HCT116 (cell line): Measurements from ENCODE around the gene PLD6. TPM values are rescaled to one million over a fixed set of nuclear protein-coding genes. Genes with fewer than 3 reads are reported as not detected.

Experiments
- ATAC-seq: fragments of 200-7000 bp; cut with Tn5 transposase; 2 replicates; pipeline ENCODE4 v1.9.1; 2020; ENCODE audit warnings: mild to moderate bottlenecking, moderate library complexity
- BruUV-seq: library from RNA; stranded (reverse); fragments of 400-500 nt; replicated peaks from 2 replicates; lab custom pipeline; 2021; lab: Mats Ljungman, UMichigan
- CTCF ChIA-PET: fragments of 300-600 bp; sonication (Branson Sonifier 250); formaldehyde crosslinking; loops from one replicate; lab custom pipeline; 2021; ENCODE audit warnings: antibody characterized with exemption; lab: Charles Lee
- POLR2A ChIA-PET: fragments of 300-600, 350-600 bp; sonication (Branson Sonifier 250); formaldehyde crosslinking; loops from one replicate; lab custom pipeline; 2021; ENCODE audit warnings: antibody characterized with exemption; lab: Charles Lee
- RAD21 ChIA-PET, 2 experiments: fragments of 300-600 bp; sonication (Branson Sonifier 250); formaldehyde crosslinking; loops; one replicate each; lab custom pipeline; 2023; ENCODE audit warnings: low total read pairs in 2 of 2; ENCODE audit not compliant: uncharacterized antibody in 2 of 2, unreplicated experiment in 2 of 2, low non-redundant PET in 1 of 2; lab: Charles Lee
- DNase-seq: peaks from one replicate; pipeline ENCODE4 v3.0.0-alpha.2; 2010; ENCODE audit warnings: low read depth, low spot score
- H2AFZ ChIP-seq: fragments of 200-600 bp; shearing (Covaris generic), sonication (generic); 2 replicates; pipeline ENCODE4 v1.6.1; 2017; ENCODE audit warnings: low read depth, mixed run types, mixed read lengths, antibody characterized with exemption, low read length; ENCODE audit not compliant: poor library complexity, severe bottlenecking
- H3K27ac ChIP-seq: 2 replicates; pipeline ENCODE4 v1.5.1; 2012; ENCODE audit warnings: low read depth, low read length
- H3K27me3 ChIP-seq: fragments of 200-600 bp; sonication (generic); 2 replicates; pipeline ENCODE4 v1.6.1; 2016; ENCODE audit warnings: mixed run types, low read length, mixed read lengths; ENCODE audit not compliant: insufficient read depth
- H3K36me3 ChIP-seq, 2 experiments: fragments of 200-500 bp in 1 of 2; fragments of 200-600 bp in 1 of 2; sonication (Bioruptor generic) in 1 of 2; sonication (generic) in 1 of 2; 2 replicates each; pipeline versions ENCODE4 v1.5.1 to v1.6.1; 2014 to 2016; ENCODE audit warnings: low read length in 2 of 2, inconsistent platforms in 1 of 2, mixed read lengths in 1 of 2, mixed run types in 1 of 2; ENCODE audit not compliant: insufficient read depth in 2 of 2, control insufficient read depth in 1 of 2
- H3K4me1 ChIP-seq, 2 experiments: fragments of 200-600 bp in 1 of 2; sonication (generic) in 1 of 2; 2 replicates each; pipeline versions ENCODE4 v1.5.1 to v1.6.1; 2012 to 2017; ENCODE audit warnings: low read length in 2 of 2, inconsistent platforms in 1 of 2, mild to moderate bottlenecking in 1 of 2, mixed read lengths in 1 of 2, mixed run types in 1 of 2, moderate library complexity in 1 of 2; ENCODE audit not compliant: insufficient read depth in 2 of 2, control insufficient read depth in 1 of 2
- H3K4me2 ChIP-seq: fragments of 200-600 bp; sonication (generic); 2 replicates; pipeline ENCODE4 v1.6.1; 2017; ENCODE audit warnings: mixed run types, low read length, mixed read lengths
- H3K4me3 ChIP-seq, 2 experiments: fragments of 200-600 bp in 1 of 2; sonication (generic) in 1 of 2; replicated peaks in 1 of 2; 2 replicates each; pipeline ENCODE4 v1.5.1; 2011 to 2016; ENCODE audit warnings: low read length in 2 of 2, control low read depth in 1 of 2, low read depth in 1 of 2, mild to moderate bottlenecking in 1 of 2, mixed read lengths in 1 of 2, mixed run types in 1 of 2
- H3K79me2 ChIP-seq: fragments of 200-600 bp; sonication (generic); 2 replicates; pipeline ENCODE4 v1.6.1; 2017; ENCODE audit warnings: mild to moderate bottlenecking, mixed run types, low read length, moderate library complexity, mixed read lengths; ENCODE audit not compliant: insufficient read depth
- H3K9ac ChIP-seq: fragments of 200-600 bp; sonication (generic); 2 replicates; pipeline ENCODE4 v1.6.1; 2016; ENCODE audit warnings: low read length, mixed read lengths
- H3K9me2 ChIP-seq: fragments of 200-600 bp; sonication (generic), shearing (Covaris generic); 2 replicates; pipeline ENCODE4 v1.6.1; 2017; ENCODE audit warnings: mixed run types, mild to moderate bottlenecking, moderate library complexity; ENCODE audit not compliant: insufficient read depth
- H3K9me3 ChIP-seq, 2 experiments: fragments of 200-500 bp in 1 of 2; fragments of 200-600 bp in 1 of 2; sonication (Bioruptor generic) in 1 of 2; sonication (generic) in 1 of 2; 2 replicates each; pipeline ENCODE4 v1.6.1; 2014 to 2017; ENCODE audit warnings: low read length in 2 of 2, mixed read lengths in 2 of 2, inconsistent platforms in 1 of 2, low read depth in 1 of 2, mild to moderate bottlenecking in 1 of 2, mixed run types in 1 of 2, moderate library complexity in 1 of 2; ENCODE audit not compliant: control insufficient read depth in 1 of 2, insufficient read depth in 1 of 2
- H4K20me1 ChIP-seq: fragments of 200-600 bp; sonication (generic), shearing (Covaris generic); 2 replicates; pipeline ENCODE4 v1.6.1; 2017; ENCODE audit warnings: mixed run types, mild to moderate bottlenecking, moderate library complexity; ENCODE audit not compliant: insufficient read depth
- ATF3 ChIP-seq: IDR thresholded peaks from 2 replicates; pipeline ENCODE4 v1.6.1; 2012
- CBX3 ChIP-seq: IDR thresholded peaks from 2 replicates; pipeline ENCODE4 v1.6.1; 2012; ENCODE audit warnings: low read depth
- EGR1 ChIP-seq: IDR thresholded peaks from 2 replicates; pipeline ENCODE4 v1.6.1; 2012; ENCODE audit warnings: low read depth
- ELF1 ChIP-seq: IDR thresholded peaks from 2 replicates; pipeline ENCODE4 v1.6.1; 2012; ENCODE audit warnings: low read depth, borderline replicate concordance
- EZH2 ChIP-seq: fragments of 200-600 bp; sonication (generic); IDR thresholded peaks from 2 replicates; pipeline ENCODE4 v1.6.1; 2017; ENCODE audit warnings: antibody characterized with exemption, mixed run types
- EZH2phosphoT487 ChIP-seq: fragments of 200-600 bp; IDR thresholded peaks from 2 replicates; pipeline ENCODE4 v1.6.1; 2018; ENCODE audit warnings: antibody characterized with exemption, borderline replicate concordance
- FOSL1 ChIP-seq: IDR thresholded peaks from 2 replicates; pipeline ENCODE4 v1.6.1; 2012; ENCODE audit warnings: low read depth
- REST ChIP-seq: IDR thresholded peaks from 2 replicates; pipeline ENCODE4 v1.6.1; 2012; ENCODE audit warnings: low read depth
- SIN3A ChIP-seq: IDR thresholded peaks from 2 replicates; pipeline ENCODE4 v1.6.1; 2012; ENCODE audit warnings: low read depth
- SP1 ChIP-seq: IDR thresholded peaks from 2 replicates; pipeline ENCODE4 v1.6.1; 2012; ENCODE audit warnings: low read depth
- TCF7L2 ChIP-seq: IDR thresholded peaks from 2 replicates; pipeline ENCODE4 v1.7.0; 2011; ENCODE audit warnings: borderline replicate concordance, inconsistent platforms; ENCODE audit not compliant: insufficient read depth, insufficient read length; ENCODE audit errors: extremely low read depth
- YY1 ChIP-seq: IDR thresholded peaks from 2 replicates; pipeline ENCODE4 v1.6.1; 2011; ENCODE audit warnings: low read length, low read depth, moderate library complexity, mild to moderate bottlenecking; ENCODE audit not compliant: insufficient replicate concordance; ENCODE audit errors: extremely low read depth
- intact Hi-C: fragments of 100-400 bp; cut with micrococcal nuclease; formaldehyde crosslinking; loops from 2 replicates; pipeline ENCODE4 v1.10.0; 2022
- total RNA-seq: library from RNA; stranded (reverse); gene quantifications from one replicate; pipeline ENCODE4 v1.2.1, GENCODE V29; 2021; ENCODE audit not compliant: unreplicated experiment
- TF ChIP-seq, protein P1 (sequence below): IDR thresholded peaks from 2 replicates; pipeline ENCODE4 v1.6.1; 2012

Gene PLD6
- total RNA-seq, 1 experiment from 2014 or later = 15.6 TPM

- RAD21 ChIA-PET = no interaction called here
- no TSS peak for BruUV-seq
- H2AFZ ChIP-seq = no peak overlapping the region
- ATAC-seq (no peak), DNase-seq (no peak)
- H3K79me2 ChIP-seq = peaks cover 28% of the 10 kb centered on the region
- POLR2A ChIA-PET = no interaction called here
- H4K20me1 ChIP-seq = no peaks in the 10 kb centered on the region
- H3K9ac ChIP-seq = no peak overlapping the region
- H3K9me3 ChIP-seq = no peaks in the 10 kb centered on the region
- CTCF ChIA-PET = no interaction called here
- H3K4me2 ChIP-seq = no peak overlapping the region
- peaks cover 6 to 14% of the 10 kb centered on the region in 2 experiments for H3K4me1 ChIP-seq
- intact Hi-C loops = no loop called here
- no peak overlapping the region for H3K27ac ChIP-seq
- TF ChIP-seq YY1 (no peak), EGR1 (no peak), FOSL1 (no peak), ATF3 (no peak), TCF7L2 (no peak)
- TF ChIP-seq, protein P1, sequence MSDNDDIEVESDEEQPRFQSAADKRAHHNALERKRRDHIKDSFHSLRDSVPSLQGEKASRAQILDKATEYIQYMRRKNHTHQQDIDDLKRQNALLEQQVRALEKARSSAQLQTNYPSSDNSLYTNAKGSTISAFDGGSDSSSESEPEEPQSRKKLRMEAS = no peak
- no peaks in the 10 kb centered on the region for H3K27me3 ChIP-seq
- peaks cover 0 to 14% of the 10 kb centered on the region in 2 experiments; a peak in 3 of 4 replicates for H3K36me3 ChIP-seq
- H3K4me3 ChIP-seq = no peak overlapping the region
- H3K9me2 ChIP-seq = no peaks in the 10 kb centered on the region
These were observed 26.1 kb upstream of the PLD6 start for GRCh38 chr17:17232303-17232621.

DNA sequence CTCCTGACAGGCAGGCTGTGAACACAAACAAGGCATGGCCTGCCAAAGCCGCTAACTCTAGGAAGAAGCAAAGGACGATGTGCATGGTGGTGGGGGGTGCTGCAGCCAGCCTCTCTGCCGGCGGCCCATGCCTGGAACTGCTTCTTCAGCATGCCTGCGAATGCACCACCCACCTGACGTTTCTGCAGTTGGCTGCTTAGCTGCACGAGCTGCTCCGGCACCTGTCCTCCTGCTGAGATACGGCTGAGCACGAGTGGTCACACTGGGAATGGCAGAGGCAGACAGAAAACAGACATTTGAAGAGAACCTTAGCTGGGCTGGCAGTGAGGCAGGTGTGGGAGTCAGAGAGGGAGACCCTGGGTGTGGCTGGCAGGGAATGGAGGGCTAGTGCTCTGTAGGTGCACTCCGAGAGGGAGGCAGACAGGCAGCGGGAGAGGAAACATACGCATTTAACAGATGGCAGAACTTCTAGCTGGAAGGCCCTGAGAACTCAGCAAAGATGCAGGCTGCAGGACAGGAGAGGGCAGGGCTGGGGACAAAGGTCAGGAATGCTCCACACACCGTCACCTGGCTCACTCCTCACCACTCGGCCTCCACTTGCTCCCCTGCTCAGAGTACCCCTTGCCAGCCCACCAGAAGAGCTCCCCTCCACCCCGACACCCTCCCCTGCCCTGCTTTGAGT is 25.6 kb upstream of the PLD6 start:
- ATAC-seq (no peak), DNase-seq (no peak)
- ChIA-PET CTCF (no interaction called here), RAD21 (no interaction called here), POLR2A (no interaction called here)
- Histone ChIP-seq H3K9me3 (no peaks in the 10 kb centered on the region), H3K4me2 (no peak overlapping the region), H2AFZ (no peak overlapping the region), H3K36me3 (peaks cover under 1 to 15% of the 10 kb centered on the region in 2 experiments; a peak in 3 of 4 replicates), H3K4me1 (peaks cover 6 to 14% of the 10 kb centered on the region in 2 experiments), H3K27ac (no peak overlapping the region), H3K4me3 (no peak overlapping the region), H3K79me2 (peaks cover 26% of the 10 kb centered on the region), H3K27me3 (no peaks in the 10 kb centered on the region), H3K9me2 (no peaks in the 10 kb centered on the region), H4K20me1 (no peaks in the 10 kb centered on the region), H3K9ac (no peak overlapping the region)
- TF ChIP-seq CBX3 (no peak), EZH2 (no peak), SP1 (no peak), YY1 (no peak), EZH2phosphoT487 (no peak), ELF1 (no peak), REST (no peak), SIN3A (no peak)
- no TSS peak for BruUV-seq
- intact Hi-C loops = no loop called here
